ENCODE data around the gene CCNY.

GRCh38 chr10:35595106-35595505 lies 258.8 kb downstream of the CCNY start:
- TF ChIP-seq POLR2AphosphoS5 (IDR thresholded peaks at IDR 0.05; ENCODE audit: borderline replicate concordance, low read depth, low read length) (no peak), EZH2 (IDR thresholded peaks at IDR 0.05) (no peak)
